A549 (cell line): ENCODE results near the gene ZNF507. TPM values are rescaled to one million over a fixed set of nuclear protein-coding genes. Genes with fewer than 3 reads are reported as not detected.
A peak's percentile ranks its signal among the peaks of the same experiment; 100 is the strongest.

Experiments
- ATAC-seq, 2 experiments: fragments of 200-7000 bp in 1 of 2; fragments of >200 bp in 1 of 2; cut with Nextera tagmentation in 1 of 2; cut with Tn5 transposase in 1 of 2; 3 replicates each; pipeline versions ENCODE4 v1.8.0 to v1.9.1; 2018 to 2020; ENCODE audit warnings: mild to moderate bottlenecking in 1 of 2, moderate library complexity in 1 of 2
- CTCF ChIA-PET: fragments of 300-600 bp; sonication (Branson Sonifier 250); formaldehyde crosslinking; extraction: SDS; loops from one replicate; lab custom pipeline; 2021; ENCODE audit warnings: antibody characterized with exemption, inconsistent platforms; lab: Yijun Ruan, JAX
- POLR2A ChIA-PET: fragments of 350-600 bp; formaldehyde crosslinking; extraction: SDS; loops from one replicate; lab custom pipeline; 2021; ENCODE audit warnings: antibody characterized with exemption, inconsistent platforms; lab: Yijun Ruan, JAX
- DNase-seq, 2 experiments: peaks; one replicate each; pipeline versions ENCODE4 v3.0.0 to v3.0.0-alpha.2; 2011 to 2016; ENCODE audit warnings: low read depth in 1 of 2, low spot score in 1 of 2
- FAIRE-seq: peaks from 2 replicates; lab custom pipeline; 2011; peaks lifted over from hg19 to GRCh38; lab: Jason Lieb, UNC
- H3K27ac ChIP-seq, 2 experiments: fragments of >200 bp; sonication (Bioruptor Twin); formaldehyde crosslinking; 3 replicates each; pipeline ENCODE4 v1.5.1; 2016 to 2017
- H3K4me1 ChIP-seq: fragments of >200 bp; sonication (Bioruptor Twin); formaldehyde crosslinking; 3 replicates; pipeline ENCODE4 v1.6.1; 2016
- H3K4me2 ChIP-seq: fragments of >200 bp; sonication (Bioruptor Twin); formaldehyde crosslinking; 3 replicates; pipeline ENCODE4 v1.6.1; 2016
- H3K4me3 ChIP-seq: fragments of >200 bp; sonication (Bioruptor Twin); formaldehyde crosslinking; 3 replicates; pipeline ENCODE4 v1.5.1; 2016
- H3K9me3 ChIP-seq: fragments of >200 bp; sonication (Bioruptor Twin); formaldehyde crosslinking; 3 replicates; pipeline ENCODE4 v1.6.1; 2016
- CBX2 ChIP-seq: fragments of 200-600 bp; sonication (generic); IDR thresholded peaks from 2 replicates; pipeline ENCODE4 v1.6.1; 2016; ENCODE audit warnings: low read depth, mild to moderate bottlenecking, borderline replicate concordance
- CBX8 ChIP-seq: fragments of 200-600 bp; sonication (generic); IDR thresholded peaks from 2 replicates; pipeline ENCODE4 v1.6.1; 2016
- CEBPB ChIP-seq, 2 experiments: fragments of >200 bp in 1 of 2; sonication (Bioruptor Twin) in 1 of 2; formaldehyde crosslinking in 1 of 2; IDR thresholded peaks; 2 replicates each; pipeline ENCODE4 v1.6.1; 2012 to 2016
- EHMT2 ChIP-seq: fragments of 200-600 bp; sonication (generic); IDR thresholded peaks from 2 replicates; pipeline ENCODE4 v1.6.1; 2016; ENCODE audit warnings: antibody characterized with exemption, low read depth, mild to moderate bottlenecking, moderate library complexity
- EP300 ChIP-seq, 2 experiments: fragments of >200 bp; sonication (Bioruptor Twin); formaldehyde crosslinking; IDR thresholded peaks; 2 replicates in 1 of 2; 3 replicates in 1 of 2; pipeline ENCODE4 v1.6.1; 2016 to 2017
- ESRRA ChIP-seq: fragments of 150-350 bp; IDR thresholded peaks from 2 replicates; pipeline ENCODE4 v1.6.1; 2014; ENCODE audit warnings: mild to moderate bottlenecking, low read length, borderline replicate concordance
- FOXS1 ChIP-seq: fragments of 250-450 bp; sonication (Bioruptor Pico); IDR thresholded peaks from 2 replicates; pipeline ENCODE4 v1.5.0; 2020; ENCODE audit warnings: mild to moderate bottlenecking, moderate library complexity
- MAFK ChIP-seq: fragments of 450-650 bp; IDR thresholded peaks from 2 replicates; pipeline ENCODE4 v1.6.1; 2014; ENCODE audit not compliant: partially characterized antibody
- MAZ ChIP-seq: fragments of 150-350 bp; IDR thresholded peaks from 2 replicates; pipeline ENCODE4 v1.6.1; 2014; ENCODE audit warnings: antibody characterized with exemption, low read depth, low read length, borderline replicate concordance
- NFE2L2 ChIP-seq: fragments of 150-350 bp; conservative IDR thresholded peaks from 2 replicates; pipeline ENCODE4 v1.6.1; 2014; ENCODE audit warnings: low read length
- NPAS2 ChIP-seq: fragments of 250-450 bp; sonication (Bioruptor Pico); IDR thresholded peaks from 2 replicates; pipeline ENCODE4 v1.8.0; 2022; ENCODE audit warnings: mild to moderate bottlenecking, moderate library complexity, borderline replicate concordance
- NR3C1 ChIP-seq: fragments of >200 bp; sonication (Bioruptor Twin); formaldehyde crosslinking; IDR thresholded peaks from 3 replicates; pipeline ENCODE4 v1.6.1; 2017
- POLR2AphosphoS2 ChIP-seq: conservative IDR thresholded peaks from 2 replicates; pipeline ENCODE4 v1.6.1; 2012; ENCODE audit warnings: low read length, improper control_type of control experiment, inconsistent platforms
- RAD21 ChIP-seq, 2 experiments: fragments of >200 bp in 1 of 2; sonication (Bioruptor Twin) in 1 of 2; formaldehyde crosslinking in 1 of 2; IDR thresholded peaks in 1 of 2; conservative IDR thresholded peaks in 1 of 2; 2 replicates in 1 of 2; 3 replicates in 1 of 2; pipeline ENCODE4 v1.6.1; 2012 to 2018; ENCODE audit warnings: inconsistent platforms in 1 of 2
- RARB ChIP-seq: fragments of 250-450 bp; sonication (Bioruptor Pico); IDR thresholded peaks from 2 replicates; pipeline ENCODE4 v1.8.0; 2021; ENCODE audit warnings: mild to moderate bottlenecking, moderate library complexity
- RCOR1 ChIP-seq: fragments of 150-350 bp; IDR thresholded peaks from 2 replicates; pipeline ENCODE4 v1.6.1; 2014; ENCODE audit warnings: antibody characterized with exemption, low read length, low read depth
- SMC3 ChIP-seq: fragments of >200 bp; sonication (Bioruptor Twin); formaldehyde crosslinking; IDR thresholded peaks from 3 replicates; pipeline ENCODE4 v1.6.1; 2018; ENCODE audit warnings: inconsistent platforms
- ZFP36 ChIP-seq: fragments of 450-650 bp; IDR thresholded peaks from 2 replicates; pipeline ENCODE4 v1.6.1; 2014; ENCODE audit warnings: borderline replicate concordance; ENCODE audit not compliant: partially characterized antibody
- WGBS: methylation state at CpG from one replicate; pipeline ENCODE4 v1.1.6; 2017; ENCODE audit errors: missing lambda C conversion rate; 5-methylcytosine and 5-hydroxymethylcytosine counted together
- polyA plus RNA-seq, 4 experiments: library from polyadenylated mRNA; depleted of rRNA in 3 of 4; stranded (reverse); fragments of >200 nt; fragmentation: RNase III in 1 of 4; extraction: RNeasy Plus Mini Kit Qiagen cat#74134 plus additional on column Dnase treatment in 1 of 4; gene quantifications; 2 replicates in 3 of 4; 3 replicates in 1 of 4; pipeline ENCODE4 v1.2.3, GENCODE V29; 2011 to 2017
- TF ChIP-seq, protein P1 (sequence below): IDR thresholded peaks from 2 replicates; pipeline ENCODE4 v1.6.1; 2012
- TF ChIP-seq, protein P2 (sequence below): fragments of >200 bp; sonication (Bioruptor Twin); formaldehyde crosslinking; IDR thresholded peaks from 3 replicates; pipeline ENCODE4 v1.5.1; 2016
- TF ChIP-seq, protein P3 (sequence below): fragments of 200-600 bp; sonication (generic); IDR thresholded peaks from 2 replicates; pipeline ENCODE4 v1.6.1; 2016; ENCODE audit warnings: antibody characterized with exemption, mild to moderate bottlenecking, moderate library complexity

Gene ZNF507
- polyA plus RNA-seq, 2 of the 4 experiments (the other 2 are of a cell fraction): 14.6 to 49.8 TPM

DNA sequence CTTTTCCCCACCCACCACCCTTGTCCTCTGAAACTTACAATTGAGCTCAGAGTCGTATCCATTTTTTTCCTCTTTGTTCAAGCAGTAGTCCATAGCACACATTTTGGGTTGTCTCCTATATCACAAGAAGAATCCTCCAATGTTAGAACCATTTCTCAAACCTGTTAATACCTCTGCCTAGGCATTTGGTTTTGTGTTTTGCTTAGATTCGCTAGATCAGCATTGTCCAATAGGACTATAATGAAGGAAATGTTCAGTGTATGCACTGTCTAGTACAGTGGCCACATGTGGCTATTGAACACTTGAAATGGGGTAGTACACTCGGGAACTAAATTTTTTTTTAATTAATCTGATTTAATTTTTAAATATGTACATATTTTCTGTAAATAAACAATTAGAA is 72.7 kb downstream of the ZNF507 start:
- ATAC-seq (no peak), FAIRE-seq (peak; percentile 56), DNase-seq (no peak)
- POLR2A ChIA-PET: interaction anchor here (1.1 to 1.2 kb wide), 2 partner anchors 12 to 44 kb away, joined by 4 to 5 read pairs; partner anchors contain the start of gene DPY19L3
- CTCF ChIA-PET: interaction anchor here (0.7 to 3.1 kb wide), 7 partner anchors 9 to 194 kb away, joined by 3 to 17 read pairs (median 4); no protein-coding TSS in a partner anchor
- WGBS: 90% methylated on average over 3 of the region's 3 CpGs
- Histone ChIP-seq H3K4me1 (no peaks in the 10 kb centered on the region), H3K9me3 (no peaks in the 10 kb centered on the region), H3K4me2 (no peak overlapping the region), H3K27ac (no peak overlapping the region), H3K4me3 (no peak overlapping the region)
- TF ChIP-seq MAFK: peak; percentile 59
- no peak for TF ChIP-seq MAZ

DNA sequence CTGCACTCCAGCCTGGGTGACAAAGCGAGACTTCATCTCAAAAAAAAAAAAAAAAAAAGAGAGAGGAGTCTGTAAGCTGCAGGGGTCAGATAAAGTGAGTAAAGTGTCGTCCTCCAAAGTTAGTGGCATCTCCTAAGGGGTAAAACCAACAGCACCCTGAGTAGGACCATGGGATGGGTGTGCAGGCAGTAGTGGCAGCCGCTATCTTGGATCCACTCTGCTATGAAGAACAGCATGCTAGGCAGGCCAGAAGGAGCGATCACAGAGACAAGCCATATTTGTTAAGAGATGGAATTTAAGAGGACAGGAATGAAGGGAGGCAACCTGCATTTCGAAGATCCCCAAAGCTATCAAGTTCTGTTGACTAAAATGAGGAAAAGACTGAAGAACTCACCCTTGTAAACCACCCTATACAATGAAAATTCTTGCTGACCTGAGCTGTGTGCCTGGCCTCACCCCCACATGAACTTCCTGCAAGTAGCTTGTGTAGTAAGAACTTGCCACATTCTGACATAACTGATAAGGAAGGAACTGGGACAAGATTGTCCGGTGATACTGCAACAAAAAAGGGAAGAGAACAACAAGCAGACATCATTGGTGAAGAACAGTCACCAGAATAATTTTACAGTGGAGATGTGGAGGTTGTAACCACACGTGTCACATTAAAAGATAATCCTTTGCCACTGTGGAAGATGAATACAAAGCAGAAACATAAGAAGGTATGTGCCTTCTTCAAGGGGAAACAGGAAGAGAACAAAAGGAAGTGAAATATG is 76.4 kb downstream of the ZNF507 start:
- TF ChIP-seq ESRRA (no peak), NR3C1 (no peak), ZFP36 (no peak), FOXS1 (CRISPR knock-in tag) (no peak), EHMT2 (no peak), RCOR1 (no peak), CBX2 (no peak), RARB (CRISPR knock-in tag) (no peak), NPAS2 (CRISPR knock-in tag) (no peak), SMC3 (no peak), EP300 (IDR thresholded peaks at IDR 0.05) (no peak), NFE2L2 (no peak), CBX8 (no peak), RAD21 (conservative IDR thresholded peaks at IDR 0.05 in 1 of 2, IDR thresholded peaks at IDR 0.05 in 1 of 2) (no peak), POLR2AphosphoS2 (no peak), CEBPB (IDR thresholded peaks at IDR 0.05) (no peak)
- TF ChIP-seq, protein P1, sequence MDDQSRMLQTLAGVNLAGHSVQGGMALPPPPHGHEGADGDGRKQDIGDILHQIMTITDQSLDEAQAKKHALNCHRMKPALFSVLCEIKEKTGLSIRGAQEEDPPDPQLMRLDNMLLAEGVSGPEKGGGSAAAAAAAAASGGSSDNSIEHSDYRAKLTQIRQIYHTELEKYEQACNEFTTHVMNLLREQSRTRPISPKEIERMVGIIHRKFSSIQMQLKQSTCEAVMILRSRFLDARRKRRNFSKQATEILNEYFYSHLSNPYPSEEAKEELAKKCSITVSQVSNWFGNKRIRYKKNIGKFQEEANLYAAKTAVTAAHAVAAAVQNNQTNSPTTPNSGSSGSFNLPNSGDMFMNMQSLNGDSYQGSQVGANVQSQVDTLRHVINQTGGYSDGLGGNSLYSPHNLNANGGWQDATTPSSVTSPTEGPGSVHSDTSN: no peak
- TF ChIP-seq, protein P2, sequence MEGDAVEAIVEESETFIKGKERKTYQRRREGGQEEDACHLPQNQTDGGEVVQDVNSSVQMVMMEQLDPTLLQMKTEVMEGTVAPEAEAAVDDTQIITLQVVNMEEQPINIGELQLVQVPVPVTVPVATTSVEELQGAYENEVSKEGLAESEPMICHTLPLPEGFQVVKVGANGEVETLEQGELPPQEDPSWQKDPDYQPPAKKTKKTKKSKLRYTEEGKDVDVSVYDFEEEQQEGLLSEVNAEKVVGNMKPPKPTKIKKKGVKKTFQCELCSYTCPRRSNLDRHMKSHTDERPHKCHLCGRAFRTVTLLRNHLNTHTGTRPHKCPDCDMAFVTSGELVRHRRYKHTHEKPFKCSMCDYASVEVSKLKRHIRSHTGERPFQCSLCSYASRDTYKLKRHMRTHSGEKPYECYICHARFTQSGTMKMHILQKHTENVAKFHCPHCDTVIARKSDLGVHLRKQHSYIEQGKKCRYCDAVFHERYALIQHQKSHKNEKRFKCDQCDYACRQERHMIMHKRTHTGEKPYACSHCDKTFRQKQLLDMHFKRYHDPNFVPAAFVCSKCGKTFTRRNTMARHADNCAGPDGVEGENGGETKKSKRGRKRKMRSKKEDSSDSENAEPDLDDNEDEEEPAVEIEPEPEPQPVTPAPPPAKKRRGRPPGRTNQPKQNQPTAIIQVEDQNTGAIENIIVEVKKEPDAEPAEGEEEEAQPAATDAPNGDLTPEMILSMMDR: no peak
- TF ChIP-seq, protein P3, sequence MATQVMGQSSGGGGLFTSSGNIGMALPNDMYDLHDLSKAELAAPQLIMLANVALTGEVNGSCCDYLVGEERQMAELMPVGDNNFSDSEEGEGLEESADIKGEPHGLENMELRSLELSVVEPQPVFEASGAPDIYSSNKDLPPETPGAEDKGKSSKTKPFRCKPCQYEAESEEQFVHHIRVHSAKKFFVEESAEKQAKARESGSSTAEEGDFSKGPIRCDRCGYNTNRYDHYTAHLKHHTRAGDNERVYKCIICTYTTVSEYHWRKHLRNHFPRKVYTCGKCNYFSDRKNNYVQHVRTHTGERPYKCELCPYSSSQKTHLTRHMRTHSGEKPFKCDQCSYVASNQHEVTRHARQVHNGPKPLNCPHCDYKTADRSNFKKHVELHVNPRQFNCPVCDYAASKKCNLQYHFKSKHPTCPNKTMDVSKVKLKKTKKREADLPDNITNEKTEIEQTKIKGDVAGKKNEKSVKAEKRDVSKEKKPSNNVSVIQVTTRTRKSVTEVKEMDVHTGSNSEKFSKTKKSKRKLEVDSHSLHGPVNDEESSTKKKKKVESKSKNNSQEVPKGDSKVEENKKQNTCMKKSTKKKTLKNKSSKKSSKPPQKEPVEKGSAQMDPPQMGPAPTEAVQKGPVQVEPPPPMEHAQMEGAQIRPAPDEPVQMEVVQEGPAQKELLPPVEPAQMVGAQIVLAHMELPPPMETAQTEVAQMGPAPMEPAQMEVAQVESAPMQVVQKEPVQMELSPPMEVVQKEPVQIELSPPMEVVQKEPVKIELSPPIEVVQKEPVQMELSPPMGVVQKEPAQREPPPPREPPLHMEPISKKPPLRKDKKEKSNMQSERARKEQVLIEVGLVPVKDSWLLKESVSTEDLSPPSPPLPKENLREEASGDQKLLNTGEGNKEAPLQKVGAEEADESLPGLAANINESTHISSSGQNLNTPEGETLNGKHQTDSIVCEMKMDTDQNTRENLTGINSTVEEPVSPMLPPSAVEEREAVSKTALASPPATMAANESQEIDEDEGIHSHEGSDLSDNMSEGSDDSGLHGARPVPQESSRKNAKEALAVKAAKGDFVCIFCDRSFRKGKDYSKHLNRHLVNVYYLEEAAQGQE: no peak
- ATAC-seq (no peak), DNase-seq (no peak), FAIRE-seq (no peak)
- ChIA-PET POLR2A (no interaction called here), CTCF (interaction anchor here (1.2 to 1.3 kb wide), 2 partner anchors 9 to 10 kb away, joined by 4 read pairs; no protein-coding TSS in a partner anchor)
- H3K9me3 ChIP-seq: no peaks in the 10 kb centered on the region
- H3K27ac ChIP-seq: no peak overlapping the region
- no peak overlapping the region for H3K4me3 ChIP-seq
- no peaks in the 10 kb centered on the region for H3K4me1 ChIP-seq
- no peak overlapping the region for H3K4me2 ChIP-seq
- WGBS: 81% methylated on average over 7 of the region's 7 CpGs
